Natural killer cell (primary cell): ENCODE results near the gene ERAP2. TPM values are rescaled to one million over a fixed set of nuclear protein-coding genes. Genes with fewer than 3 reads are reported as not detected.

Experiments used
- ATAC-seq, 3 donors: fragments of 150-1000 bp in 2 of 3; fragments of 200-7000 bp in 1 of 3; cut with Tn5 transposase; 1 replicate in 1 of 3; 2 replicates in 2 of 3; pipeline ENCODE4 v1.10.0; 2021; ENCODE audit warnings: mild to moderate bottlenecking in 2 of 3, moderate library complexity in 2 of 3
- DNase-seq, 2 donors: peaks; one replicate each; pipeline versions ENCODE4 v3.0.0 to v3.0.0-alpha.2; 2013 to 2021; ENCODE audit warnings: mixed read lengths in 1 of 2
- H3K27ac ChIP-seq: one replicate; pipeline ENCODE4 v1.5.1; 2013; ENCODE audit warnings: mild to moderate bottlenecking, low read length
- H3K27me3 ChIP-seq: one replicate; pipeline ENCODE4 v1.6.1; 2013; ENCODE audit warnings: low read length; ENCODE audit not compliant: control insufficient read depth, insufficient read depth
- H3K36me3 ChIP-seq: one replicate; pipeline ENCODE4 v1.6.1; 2013; ENCODE audit warnings: low read length; ENCODE audit not compliant: control insufficient read depth, insufficient read depth
- H3K4me1 ChIP-seq: one replicate; pipeline ENCODE4 v1.6.1; 2013; ENCODE audit warnings: low read length; ENCODE audit not compliant: control insufficient read depth, insufficient read depth
- H3K4me3 ChIP-seq: one replicate; pipeline ENCODE4 v1.5.1; 2013; ENCODE audit warnings: low read length
- H3K9me3 ChIP-seq: one replicate; pipeline ENCODE4 v1.6.1; 2013; ENCODE audit warnings: low read length; ENCODE audit not compliant: control insufficient read depth, insufficient read depth
- H3K27ac Mint-ChIP-seq, 2 donors: one replicate each; pipeline ENCODE4 v1.8.0; 2022; ENCODE audit warnings: mild to moderate bottlenecking in 2 of 2, mixed read lengths in 2 of 2, moderate library complexity in 1 of 2
- H3K27me3 Mint-ChIP-seq, 2 donors: one replicate each; pipeline ENCODE4 v1.8.0; 2022; ENCODE audit warnings: low read depth in 2 of 2, mixed read lengths in 2 of 2
- H3K36me3 Mint-ChIP-seq: one replicate; pipeline ENCODE4 v1.8.0; 2022; ENCODE audit warnings: mixed read lengths
- H3K4me1 Mint-ChIP-seq, 2 donors: one replicate each; pipeline ENCODE4 v1.8.0; 2022; ENCODE audit warnings: mixed read lengths in 2 of 2
- H3K4me3 Mint-ChIP-seq: one replicate; pipeline ENCODE4 v1.8.0; 2022; ENCODE audit warnings: mild to moderate bottlenecking, moderate library complexity, mixed read lengths
- H3K9me3 Mint-ChIP-seq, 2 donors: one replicate each; pipeline ENCODE4 v1.8.0; 2022; ENCODE audit warnings: mixed read lengths in 2 of 2
- WGBS: methylation state at CpG from one replicate; pipeline ENCODE4 v1.1.7; 2013; ENCODE audit warnings: missing lambda C conversion rate; ENCODE audit not compliant: insufficient coverage; 5-methylcytosine and 5-hydroxymethylcytosine counted together
- intact Hi-C: fragments of 100-400 bp; cut with micrococcal nuclease; formaldehyde crosslinking; loops from one replicate; pipeline ENCODE4 v1.14.2; 2022
- total RNA-seq, 4 donors: library from RNA; stranded (reverse); fragments of 120-200 nt in 1 of 4; gene quantifications; one replicate each; pipeline versions ENCODE4 v1.2.3 to v1.2.4, GENCODE V29; 2013 to 2022
- TF ChIP-seq, protein P1 (sequence below): fragments of 200-600 bp; IDR thresholded peaks from one replicate; pipeline ENCODE4 v1.8.0; 2022; ENCODE audit warnings: antibody characterized with exemption

The ERAP2 gene
- total RNA-seq, 3 donors from 2014 or later (not counting 1 experiment from before 2014, with no cell fraction given) = 41.5 to 81.8 (median 79.2) TPM

DNA sequence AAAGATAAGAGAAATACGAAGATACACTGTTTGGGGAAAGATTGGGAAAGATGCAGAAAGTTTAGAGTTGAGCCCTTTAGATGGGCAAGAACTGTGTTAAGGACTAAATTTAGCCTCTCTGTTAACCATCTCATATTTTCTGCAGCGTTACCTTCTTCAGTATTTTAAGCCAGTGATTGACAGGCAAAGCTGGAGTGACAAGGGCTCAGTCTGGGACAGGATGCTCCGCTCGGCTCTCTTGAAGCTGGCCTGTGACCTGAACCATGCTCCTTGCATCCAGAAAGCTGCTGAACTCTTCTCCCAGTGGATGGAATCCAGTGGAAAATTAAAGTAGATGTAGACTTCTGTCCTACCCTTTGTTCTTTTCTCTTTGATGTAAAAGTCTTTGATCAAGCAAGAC lies 33.1 kb downstream of the ERAP2 start:
- WGBS = 95% methylated on average over 4 of the region's 4 CpGs
- no peak overlapping the region for H3K27ac ChIP-seq
- H3K9me3 Mint-ChIP-seq = no peaks in the 10 kb centered on the region
- H3K27me3 ChIP-seq = no peaks in the 10 kb centered on the region
- no peaks in the 10 kb centered on the region for H3K9me3 ChIP-seq
- no peak overlapping the region for H3K4me3 Mint-ChIP-seq
- no peaks in the 10 kb centered on the region for H3K4me1 ChIP-seq
- peaks cover 0 to under 1% of the 10 kb centered on the region in 2 donors for H3K4me1 Mint-ChIP-seq
- intact Hi-C loops = no loop called here
- ATAC-seq (no peak), DNase-seq (no peak)
- H3K4me3 ChIP-seq = no peak overlapping the region
- peaks cover 76% of the 10 kb centered on the region for H3K36me3 ChIP-seq
- H3K27me3 Mint-ChIP-seq = no peaks in the 10 kb centered on the region
- H3K36me3 Mint-ChIP-seq = peaks cover 18% of the 10 kb centered on the region
- no peak overlapping the region for H3K27ac Mint-ChIP-seq
- TF ChIP-seq, protein P1, sequence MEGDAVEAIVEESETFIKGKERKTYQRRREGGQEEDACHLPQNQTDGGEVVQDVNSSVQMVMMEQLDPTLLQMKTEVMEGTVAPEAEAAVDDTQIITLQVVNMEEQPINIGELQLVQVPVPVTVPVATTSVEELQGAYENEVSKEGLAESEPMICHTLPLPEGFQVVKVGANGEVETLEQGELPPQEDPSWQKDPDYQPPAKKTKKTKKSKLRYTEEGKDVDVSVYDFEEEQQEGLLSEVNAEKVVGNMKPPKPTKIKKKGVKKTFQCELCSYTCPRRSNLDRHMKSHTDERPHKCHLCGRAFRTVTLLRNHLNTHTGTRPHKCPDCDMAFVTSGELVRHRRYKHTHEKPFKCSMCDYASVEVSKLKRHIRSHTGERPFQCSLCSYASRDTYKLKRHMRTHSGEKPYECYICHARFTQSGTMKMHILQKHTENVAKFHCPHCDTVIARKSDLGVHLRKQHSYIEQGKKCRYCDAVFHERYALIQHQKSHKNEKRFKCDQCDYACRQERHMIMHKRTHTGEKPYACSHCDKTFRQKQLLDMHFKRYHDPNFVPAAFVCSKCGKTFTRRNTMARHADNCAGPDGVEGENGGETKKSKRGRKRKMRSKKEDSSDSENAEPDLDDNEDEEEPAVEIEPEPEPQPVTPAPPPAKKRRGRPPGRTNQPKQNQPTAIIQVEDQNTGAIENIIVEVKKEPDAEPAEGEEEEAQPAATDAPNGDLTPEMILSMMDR = no peak

DNA sequence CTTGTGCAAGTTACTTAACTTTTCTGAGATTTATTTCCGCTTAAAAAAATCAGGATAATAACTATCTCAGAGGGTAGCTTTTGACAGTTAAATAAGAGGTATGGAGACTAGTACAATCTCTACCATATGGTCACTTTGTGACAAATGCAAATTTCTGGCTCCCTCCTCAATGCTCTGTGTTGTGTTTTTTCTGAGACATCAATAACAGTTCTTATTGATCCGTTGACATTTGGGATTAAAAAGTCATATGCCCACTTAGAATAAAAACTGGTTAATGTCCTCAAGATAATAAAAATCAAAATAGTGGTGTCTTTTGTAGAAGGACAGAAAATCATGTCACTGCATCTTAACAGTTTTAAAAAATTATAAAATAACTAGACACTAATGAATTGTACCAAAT lies 34.8 kb downstream of the ERAP2 start:
- no peak overlapping the region for H3K4me3 Mint-ChIP-seq

DNA sequence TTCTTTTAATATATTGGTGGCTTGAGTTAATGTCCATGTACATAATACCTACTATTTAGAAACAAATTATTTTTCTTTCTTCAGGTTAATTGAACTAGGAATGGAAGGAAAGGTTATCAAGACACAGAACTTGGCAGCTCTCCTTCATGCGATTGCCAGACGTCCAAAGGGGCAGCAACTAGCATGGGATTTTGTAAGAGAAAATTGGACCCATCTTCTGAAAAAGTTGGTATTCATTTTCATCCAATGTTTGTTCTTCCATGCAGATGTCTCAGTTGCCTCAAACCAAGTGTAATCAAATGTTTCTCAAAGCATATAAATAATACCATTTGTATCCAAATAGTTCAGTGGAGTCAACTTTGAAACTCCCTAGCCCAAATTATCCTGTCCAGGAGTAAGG lies 36.9 kb downstream of the ERAP2 start:
- 96% methylated on average over 2 of the region's 2 CpGs for WGBS
- Histone ChIP-seq H3K9me3 (no peaks in the 10 kb centered on the region), H3K27me3 (no peaks in the 10 kb centered on the region), H3K36me3 (peaks cover 75% of the 10 kb centered on the region), H3K4me1 (no peaks in the 10 kb centered on the region), H3K27ac (no peak overlapping the region), H3K4me3 (no peak overlapping the region)
- ATAC-seq (no peak), DNase-seq (no peak)
- Mint-ChIP-seq H3K27me3 (no peaks in the 10 kb centered on the region), H3K4me3 (no peak overlapping the region), H3K4me1 (no peaks in the 10 kb centered on the region), H3K27ac (no peak overlapping the region), H3K36me3 (peaks cover 21% of the 10 kb centered on the region), H3K9me3 (no peaks in the 10 kb centered on the region)
- intact Hi-C loops = no loop called here
- TF ChIP-seq, protein P1 = no peak

More for the DNA sequence above, 34.8 kb downstream of the ERAP2 start:
- peaks cover 21% of the 10 kb centered on the region for H3K36me3 Mint-ChIP-seq
- DNase-seq = no peak
- Histone ChIP-seq H3K27me3 (no peaks in the 10 kb centered on the region), H3K9me3 (no peaks in the 10 kb centered on the region), H3K4me1 (no peaks in the 10 kb centered on the region), H3K4me3 (no peak overlapping the region), H3K27ac (no peak overlapping the region), H3K36me3 (peaks cover 75% of the 10 kb centered on the region)
- ATAC-seq = no peak
- intact Hi-C loops = no loop called here
- H3K9me3 Mint-ChIP-seq = no peaks in the 10 kb centered on the region
- no peaks in the 10 kb centered on the region for H3K4me1 Mint-ChIP-seq
- TF ChIP-seq, protein P1 = no peak
- H3K27ac Mint-ChIP-seq = no peak overlapping the region
- no peaks in the 10 kb centered on the region for H3K27me3 Mint-ChIP-seq
- WGBS = 100% methylated on average over 1 of the region's 2 CpGs

DNA sequence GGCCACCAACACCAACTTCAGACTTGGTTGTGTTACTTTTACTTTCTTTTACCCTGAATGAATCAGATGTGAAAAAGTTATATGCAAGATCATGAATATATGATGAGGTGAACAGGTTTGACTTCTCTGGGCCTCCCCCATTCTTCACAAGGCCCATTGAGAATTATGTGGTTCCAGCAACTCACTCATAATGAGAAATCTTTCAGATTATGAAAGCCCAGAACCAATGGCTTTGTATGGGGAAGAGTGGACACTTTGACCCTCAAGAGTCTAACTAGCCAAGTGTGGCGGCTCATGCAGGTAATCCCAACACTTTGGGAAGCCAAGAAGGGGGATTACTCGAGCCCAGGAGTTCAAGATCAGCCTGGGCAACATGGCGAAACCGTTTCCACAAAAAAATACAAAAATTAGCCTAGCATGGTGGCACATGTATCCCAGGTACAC lies 43.5 kb downstream of the ERAP2 start:
- no peaks in the 10 kb centered on the region for H3K27me3 Mint-ChIP-seq
- peak overlapping the region; percentile 45 to 70 for H3K27ac Mint-ChIP-seq
- H3K4me1 Mint-ChIP-seq = peaks cover 14% of the 10 kb centered on the region in 2 donors
- no peak overlapping the region for H3K4me3 ChIP-seq
- intact Hi-C loops = loop anchor here (1.0 kb wide), 1 partner anchor 16 kb away; no protein-coding TSS in a partner anchor
- H3K9me3 ChIP-seq = no peaks in the 10 kb centered on the region
- no peak for DNase-seq
- 86% methylated on average over 4 of the region's 4 CpGs for WGBS
- TF ChIP-seq, protein P1 = no peak
- H3K4me1 ChIP-seq = peaks cover 5% of the 10 kb centered on the region
- no peaks in the 10 kb centered on the region for H3K27me3 ChIP-seq
- H3K36me3 Mint-ChIP-seq = no peaks in the 10 kb centered on the region
- H3K9me3 Mint-ChIP-seq = no peaks in the 10 kb centered on the region
- no peak overlapping the region for H3K4me3 Mint-ChIP-seq
- H3K27ac ChIP-seq = no peak overlapping the region
- peaks cover 39% of the 10 kb centered on the region for H3K36me3 ChIP-seq
- ATAC-seq = peak; percentile 76 to 96 (median 93)
